GM12865 (cell line): ENCODE measurements around the gene NDFIP1.

ENCODE experiments used
- DNase-seq: peaks from one replicate; pipeline ENCODE4 v3.0.0; 2010; ENCODE audit warnings: low read depth
- H3K4me3 ChIP-seq: 2 replicates; pipeline ENCODE4 v1.5.1; 2011; ENCODE audit warnings: mild to moderate bottlenecking, low read depth, low read length, control low read depth
- CTCF ChIP-seq: IDR thresholded peaks from 2 replicates; pipeline ENCODE4 v1.5.1; 2011; ENCODE audit warnings: low read length, control low read depth, low read depth, inconsistent platforms; ENCODE audit not compliant: insufficient read depth; ENCODE audit errors: missing control alignments

NDFIP1 gene

GRCh38 chr5:142192286-142193113 is 83.9 kb downstream of the NDFIP1 start:
- no peak for DNase-seq
- H3K4me3 ChIP-seq = no peak overlapping the region
- TF ChIP-seq CTCF = no peak

- no peak for TF ChIP-seq CTCF
- no peak for DNase-seq
Observed at GRCh38 chr5:142193114-142193428, 84.5 kb downstream of the NDFIP1 start.

GRCh38 chr5:142197098-142197497 is 88.5 kb downstream of the NDFIP1 start:
- no peak for DNase-seq
- H3K4me3 ChIP-seq = no peak overlapping the region
- TF ChIP-seq CTCF = no peak

More at GRCh38 chr5:142193114-142193428, 84.5 kb downstream of the NDFIP1 start:
- no peak overlapping the region for H3K4me3 ChIP-seq

- DNase-seq = no peak
- no peak for TF ChIP-seq CTCF
- H3K4me3 ChIP-seq = no peak overlapping the region
Observed at GRCh38 chr5:142197781-142198180, 89.2 kb downstream of the NDFIP1 start.

- TF ChIP-seq CTCF = no peak
- no peak for DNase-seq
Observed at GRCh38 chr5:142199388-142199787, 90.8 kb downstream of the NDFIP1 start.

GRCh38 chr5:142200387-142200786 is 91.8 kb downstream of the NDFIP1 start:
- H3K4me3 ChIP-seq = no peak overlapping the region
- no peak for TF ChIP-seq CTCF
- DNase-seq = no peak

More at GRCh38 chr5:142199388-142199787, 90.8 kb downstream of the NDFIP1 start:
- no peak overlapping the region for H3K4me3 ChIP-seq

GRCh38 chr5:142201471-142201887 is 92.9 kb downstream of the NDFIP1 start:
- H3K4me3 ChIP-seq = no peak overlapping the region
- no peak for DNase-seq
- no peak for TF ChIP-seq CTCF
